Body of pancreas (tissue), 4 donors: ENCODE data around the gene HSPB7.

Source experiments
- CTCF ChIP-seq, 7 experiments: fragments of 450-650 bp in 4 of 7; fragments of 200-600 bp in 3 of 7; sonication (generic) in 3 of 7; IDR thresholded peaks; one replicate each; pipeline ENCODE4 v1.5.1; 2016 to 2019; ENCODE audit warnings: antibody characterized with exemption in 7 of 7
- POLR2A ChIP-seq, 3 donors: fragments of 450-650 bp; IDR thresholded peaks; one replicate each; pipeline ENCODE4 v1.6.1; 2016; ENCODE audit warnings: antibody characterized with exemption in 3 of 3, mild to moderate bottlenecking in 2 of 3

GRCh38 chr1:15968172-15968571 is 49.7 kb downstream of the HSPB7 start:
- no peak for TF ChIP-seq CTCF (IDR thresholded peaks at IDR 0.05)
- no peak for TF ChIP-seq POLR2A (IDR thresholded peaks at IDR 0.05)
